Posterior cingulate gyrus (tissue), 11 donors: ENCODE results near the gene YJEFN3.
A peak's percentile ranks its signal among the peaks of the same experiment; 100 is the strongest.

Source experiments
- DNase-seq, 10 donors: peaks; one replicate each; pipeline versions ENCODE4 v3.0.0 to v3.0.0-alpha.2; 2020 to 2021; ENCODE audit warnings: mixed read lengths in 3 of 10
- intact Hi-C: fragments of 100-400 bp; cut with DNase I; formaldehyde crosslinking; loops from one replicate; pipeline ENCODE4 v1.15.1; 2023

Gene YJEFN3

GRCh38 chr19:19548915-19549759 is 20.4 kb downstream of the YJEFN3 start:
- DNase-seq: no peak
- intact Hi-C loops: no loop called here

GRCh38 chr19:19549804-19550464 is 21.2 kb downstream of the YJEFN3 start:
- no peak for DNase-seq
- intact Hi-C loops: no loop called here

- intact Hi-C loops: no loop called here
Measured at GRCh38 chr19:19550485-19550929, 21.8 kb downstream of the YJEFN3 start.

GRCh38 chr19:19550972-19551852 is 22.5 kb downstream of the YJEFN3 start:
- DNase-seq: no peak
- intact Hi-C loops: no loop called here

More at GRCh38 chr19:19550485-19550929, 21.8 kb downstream of the YJEFN3 start:
- DNase-seq: peak in 1 of 10 donors; percentile 76

GRCh38 chr19:19551853-19552192 is 23.1 kb downstream of the YJEFN3 start:
- intact Hi-C loops: no loop called here
- DNase-seq: peak in 1 of 10 donors; percentile 66

GRCh38 chr19:19552798-19553197 is 24.1 kb downstream of the YJEFN3 start:
- no peak for DNase-seq
- intact Hi-C loops: no loop called here

- intact Hi-C loops: no loop called here
- no peak for DNase-seq
Measured at GRCh38 chr19:19553670-19554069, 25.0 kb downstream of the YJEFN3 start.

- peak in 3 of 10 donors; percentile 36 to 81 (median 47) for DNase-seq
- intact Hi-C loops: no loop called here
Measured at GRCh38 chr19:19554074-19555023, 25.6 kb downstream of the YJEFN3 start.

GRCh38 chr19:19558055-19558454 is 29.3 kb downstream of the YJEFN3 start:
- intact Hi-C loops: no loop called here
- DNase-seq: peak in 1 of 10 donors; percentile 72

GRCh38 chr19:19558636-19559035 is 29.9 kb downstream of the YJEFN3 start:
- intact Hi-C loops: no loop called here
- DNase-seq: no peak

- intact Hi-C loops: no loop called here
- DNase-seq: no peak
Measured at GRCh38 chr19:19559931-19560330, 31.2 kb downstream of the YJEFN3 start.

- peak in 1 of 10 donors; percentile 72 for DNase-seq
- intact Hi-C loops: no loop called here
Measured at GRCh38 chr19:19561946-19562664, 33.4 kb downstream of the YJEFN3 start.

- intact Hi-C loops: no loop called here
- DNase-seq: no peak
Measured at GRCh38 chr19:19562665-19563347, 34.1 kb downstream of the YJEFN3 start.

GRCh38 chr19:19563348-19563848 is 34.7 kb downstream of the YJEFN3 start:
- intact Hi-C loops: no loop called here
- peak in 1 of 10 donors; percentile 62 for DNase-seq

- intact Hi-C loops: no loop called here
- no peak for DNase-seq
Measured at GRCh38 chr19:19566306-19566705, 37.6 kb downstream of the YJEFN3 start.

GRCh38 chr19:19567391-19567790 is 38.7 kb downstream of the YJEFN3 start:
- intact Hi-C loops: no loop called here

GRCh38 chr19:19568802-19569756 is 40.4 kb downstream of the YJEFN3 start:
- no peak for DNase-seq
- intact Hi-C loops: no loop called here

More at GRCh38 chr19:19567391-19567790, 38.7 kb downstream of the YJEFN3 start:
- no peak for DNase-seq
